Keratinocyte (primary cell): Measurements from ENCODE around the gene NRG3. TPM values are rescaled to one million over a fixed set of nuclear protein-coding genes. Genes with fewer than 3 reads are reported as not detected.

Experiments
- DNase-seq: peaks from one replicate; pipeline ENCODE4 v3.0.0-alpha.2; 2011; ENCODE audit warnings: low read depth, missing footprints, low spot score
- FAIRE-seq: peaks from 2 replicates; lab custom pipeline; 2011; peaks lifted over from hg19 to GRCh38; lab: Jason Lieb, UNC
- H2AFZ ChIP-seq: 2 replicates; pipeline ENCODE4 v1.6.0; 2012; ENCODE audit warnings: low read length, control low read depth, inconsistent platforms; ENCODE audit not compliant: control insufficient read depth
- H3K27ac ChIP-seq: 2 replicates; pipeline ENCODE4 v1.5.1; 2011; ENCODE audit warnings: low read length; ENCODE audit not compliant: control insufficient read depth, insufficient read depth
- H3K27me3 ChIP-seq: 3 replicates; pipeline ENCODE4 v1.6.0; 2011; ENCODE audit warnings: low read length; ENCODE audit not compliant: control insufficient read depth, insufficient read depth; ENCODE audit errors: extremely low read depth
- H3K36me3 ChIP-seq, 2 experiments: 2 replicates in 1 of 2; 3 replicates in 1 of 2; pipeline ENCODE4 v1.5.1; 2011; ENCODE audit warnings: low read length in 2 of 2, mild to moderate bottlenecking in 1 of 2; ENCODE audit not compliant: control insufficient read depth in 2 of 2, insufficient read depth in 2 of 2; ENCODE audit errors: extremely low read depth in 1 of 2
- H3K4me1 ChIP-seq: 3 replicates; pipeline ENCODE4 v1.5.1; 2011; ENCODE audit warnings: low read length; ENCODE audit not compliant: control insufficient read depth, insufficient read depth; ENCODE audit errors: extremely low read depth
- H3K4me2 ChIP-seq: 3 replicates; pipeline ENCODE4 v1.6.0; 2011; ENCODE audit warnings: low read depth, low read length; ENCODE audit not compliant: control insufficient read depth, insufficient read depth; ENCODE audit errors: extremely low read depth
- H3K4me3 ChIP-seq, 3 experiments: fragments of 200-600 bp in 1 of 3; sonication (generic) in 1 of 3; 2 replicates in 2 of 3; 3 replicates in 1 of 3; pipeline ENCODE4 v1.5.1; 2011 to 2016; ENCODE audit warnings: low read length in 3 of 3, mild to moderate bottlenecking in 3 of 3, control low read depth in 2 of 3, inconsistent platforms in 1 of 3, low read depth in 1 of 3, mixed read lengths in 1 of 3, mixed run types in 1 of 3, moderate library complexity in 1 of 3; ENCODE audit not compliant: control insufficient read depth in 2 of 3, insufficient read depth in 2 of 3; ENCODE audit errors: extremely low read depth in 1 of 3
- H3K79me2 ChIP-seq: 2 replicates; pipeline ENCODE4 v1.6.0; 2012; ENCODE audit warnings: low read length; ENCODE audit not compliant: control insufficient read depth, insufficient read depth
- H3K9ac ChIP-seq: 3 replicates; pipeline ENCODE4 v1.6.0; 2011; ENCODE audit warnings: low read length; ENCODE audit not compliant: control insufficient read depth, insufficient read depth; ENCODE audit errors: extremely low read depth
- H3K9me1 ChIP-seq: 3 replicates; pipeline ENCODE4 v1.6.0; 2011; ENCODE audit warnings: low read length; ENCODE audit not compliant: control insufficient read depth, insufficient read depth; ENCODE audit errors: extremely low read depth
- H3K9me3 ChIP-seq: 2 replicates; pipeline ENCODE4 v1.5.1; 2012; ENCODE audit warnings: low read depth, low read length; ENCODE audit not compliant: control insufficient read depth
- H4K20me1 ChIP-seq: 3 replicates; pipeline ENCODE4 v1.6.0; 2011; ENCODE audit warnings: low read length; ENCODE audit not compliant: control insufficient read depth, insufficient read depth; ENCODE audit errors: extremely low read depth
- EZH2 ChIP-seq: IDR thresholded peaks from one replicate; pipeline ENCODE4 v1.6.1; 2012; ENCODE audit warnings: inconsistent platforms, mild to moderate bottlenecking, low read length, moderate library complexity
- dilution Hi-C: fragments of 300-500 bp; cut with MboI; formaldehyde crosslinking; loops from one replicate; pipeline ENCODE4 v1.7.0; 2020; ENCODE audit warnings: low sequenced_read_pairs; ENCODE audit not compliant: extremely low pct_ligation_motif_present
- polyA plus RNA-seq, 5 experiments: library from polyadenylated mRNA; depleted of rRNA in 3 of 5; stranded (reverse) in 3 of 5; stranded (forward) in 1 of 5; unstranded in 1 of 5; fragments of >200 nt; gene quantifications; 1 replicate in 1 of 5; 2 replicates in 3 of 5; 3 replicates in 1 of 5; pipeline versions ENCODE4 v1.2.1 to v1.2.3, GENCODE V29; 2011 to 2012; ENCODE audit warnings: missing spikeins in 2 of 5, low read depth in 1 of 5, low replicate concordance in 1 of 5
- TF ChIP-seq, protein P1 (sequence below), 3 experiments: IDR thresholded peaks in 1 of 3; conservative IDR thresholded peaks in 1 of 3; optimal IDR thresholded peaks in 1 of 3; 2 replicates in 2 of 3; 3 replicates in 1 of 3; pipeline versions ENCODE3 to v1.5.1; 2011; ENCODE audit warnings: low read length in 3 of 3, mild to moderate bottlenecking in 3 of 3, moderate library complexity in 2 of 3, control low read depth in 1 of 3, inconsistent platforms in 1 of 3; ENCODE audit not compliant: insufficient read depth in 2 of 3; ENCODE audit errors: extremely low read depth in 1 of 3

Gene NRG3
- polyA plus RNA-seq, 1 donor (not counting 4 experiments of a cell fraction or from before 2014, with no cell fraction given): not detected

DNA sequence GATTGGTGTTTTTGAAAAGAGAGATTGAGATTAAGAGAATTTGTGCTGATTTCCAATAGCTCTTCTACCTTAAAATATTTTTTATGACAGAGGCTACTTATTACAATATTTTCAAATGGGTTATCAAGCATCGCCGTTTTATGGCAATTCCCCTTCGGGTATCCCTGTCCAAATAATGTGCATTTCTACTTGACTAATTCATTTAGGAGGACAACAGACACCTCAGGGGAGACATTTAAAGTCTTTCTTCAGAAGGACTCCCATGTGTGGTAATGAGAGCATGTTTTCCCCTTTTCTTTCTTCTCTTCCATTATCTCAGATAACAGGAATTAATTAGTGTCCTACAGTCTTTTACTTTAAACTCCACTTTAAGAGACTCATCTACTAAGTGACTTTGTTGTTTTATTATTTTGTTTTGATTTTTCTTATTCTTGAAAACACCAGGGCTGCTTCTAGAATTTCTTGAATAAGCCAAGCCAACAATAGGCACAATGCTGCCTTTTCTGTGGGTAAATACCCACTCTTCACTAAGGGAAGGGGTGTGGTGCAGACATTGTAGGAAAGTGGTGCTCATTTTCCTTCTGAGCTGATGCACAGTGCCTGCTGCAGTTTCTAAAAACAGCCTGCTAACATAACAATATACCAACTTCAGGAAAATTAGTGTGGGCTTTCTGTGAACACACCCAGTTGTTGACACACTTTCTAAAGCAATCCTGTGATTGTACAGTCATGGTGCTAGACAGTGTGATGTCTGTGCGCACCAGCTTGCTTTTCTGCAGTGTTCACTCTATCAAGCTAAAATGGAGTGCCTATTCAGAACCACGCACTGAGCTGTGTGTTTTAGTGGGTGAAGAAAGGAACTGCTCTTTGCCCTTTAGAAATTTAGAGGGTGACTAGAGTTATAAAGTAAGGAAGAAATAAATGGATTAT is 597.7 kb downstream of the NRG3 start:
- Histone ChIP-seq H3K36me3 (no peaks in the 10 kb centered on the region), H2AFZ (no peak overlapping the region), H3K9ac (no peak overlapping the region), H3K4me2 (no peak overlapping the region), H3K9me3 (no peaks in the 10 kb centered on the region), H3K9me1 (no peaks in the 10 kb centered on the region), H4K20me1 (no peaks in the 10 kb centered on the region), H3K27me3 (no peaks in the 10 kb centered on the region), H3K27ac (no peak overlapping the region), H3K79me2 (no peaks in the 10 kb centered on the region), H3K4me3 (no peak overlapping the region), H3K4me1 (no peaks in the 10 kb centered on the region)
- DNase-seq (no peak), FAIRE-seq (no peak)
- TF ChIP-seq EZH2: no peak
- TF ChIP-seq, protein P1, sequence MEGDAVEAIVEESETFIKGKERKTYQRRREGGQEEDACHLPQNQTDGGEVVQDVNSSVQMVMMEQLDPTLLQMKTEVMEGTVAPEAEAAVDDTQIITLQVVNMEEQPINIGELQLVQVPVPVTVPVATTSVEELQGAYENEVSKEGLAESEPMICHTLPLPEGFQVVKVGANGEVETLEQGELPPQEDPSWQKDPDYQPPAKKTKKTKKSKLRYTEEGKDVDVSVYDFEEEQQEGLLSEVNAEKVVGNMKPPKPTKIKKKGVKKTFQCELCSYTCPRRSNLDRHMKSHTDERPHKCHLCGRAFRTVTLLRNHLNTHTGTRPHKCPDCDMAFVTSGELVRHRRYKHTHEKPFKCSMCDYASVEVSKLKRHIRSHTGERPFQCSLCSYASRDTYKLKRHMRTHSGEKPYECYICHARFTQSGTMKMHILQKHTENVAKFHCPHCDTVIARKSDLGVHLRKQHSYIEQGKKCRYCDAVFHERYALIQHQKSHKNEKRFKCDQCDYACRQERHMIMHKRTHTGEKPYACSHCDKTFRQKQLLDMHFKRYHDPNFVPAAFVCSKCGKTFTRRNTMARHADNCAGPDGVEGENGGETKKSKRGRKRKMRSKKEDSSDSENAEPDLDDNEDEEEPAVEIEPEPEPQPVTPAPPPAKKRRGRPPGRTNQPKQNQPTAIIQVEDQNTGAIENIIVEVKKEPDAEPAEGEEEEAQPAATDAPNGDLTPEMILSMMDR (optimal IDR thresholded peaks at IDR 0.05 in 1 of 3, IDR thresholded peaks at IDR 0.05 in 1 of 3, conservative IDR thresholded peaks at IDR 0.05 in 1 of 3; ENCODE audit: extremely low read depth in 1 of 3, insufficient read depth in 2 of 3, low read length in 3 of 3): no peak
- dilution Hi-C loops: no loop called here

DNA sequence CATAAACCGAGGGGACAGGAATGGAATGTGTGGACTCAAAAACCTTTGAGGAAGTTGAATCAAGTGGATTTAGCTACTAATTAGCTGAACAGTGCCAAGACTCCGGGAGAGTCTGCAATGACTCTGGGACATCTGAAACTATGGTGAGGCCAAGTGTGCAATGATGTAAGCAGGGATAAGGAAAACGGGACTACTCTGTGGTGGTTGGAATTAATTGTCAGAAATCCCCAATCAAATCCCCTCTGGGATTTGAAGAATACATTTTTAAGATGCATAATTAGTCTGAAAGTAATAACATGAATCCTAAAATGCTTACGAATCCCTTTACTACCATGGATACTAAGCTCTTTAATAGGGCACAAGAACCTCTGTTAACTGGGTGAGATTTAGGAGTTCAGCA is 602.8 kb downstream of the NRG3 start:
- H3K9ac ChIP-seq: no peak overlapping the region
- no peaks in the 10 kb centered on the region for H3K79me2 ChIP-seq
- no peak for TF ChIP-seq EZH2
- TF ChIP-seq, protein P1 (optimal IDR thresholded peaks at IDR 0.05 in 1 of 3, IDR thresholded peaks at IDR 0.05 in 1 of 3, conservative IDR thresholded peaks at IDR 0.05 in 1 of 3; ENCODE audit: extremely low read depth in 1 of 3, insufficient read depth in 2 of 3, low read length in 3 of 3): no peak
- H3K36me3 ChIP-seq: no peaks in the 10 kb centered on the region
- FAIRE-seq (no peak), DNase-seq (no peak)
- no peaks in the 10 kb centered on the region for H4K20me1 ChIP-seq
- no peak overlapping the region for H3K4me2 ChIP-seq
- no peaks in the 10 kb centered on the region for H3K27me3 ChIP-seq
- H3K27ac ChIP-seq: no peak overlapping the region
- H3K9me3 ChIP-seq: no peaks in the 10 kb centered on the region
- H3K9me1 ChIP-seq: no peaks in the 10 kb centered on the region
- H3K4me1 ChIP-seq: no peaks in the 10 kb centered on the region
- H2AFZ ChIP-seq: no peak overlapping the region
- H3K4me3 ChIP-seq: no peak overlapping the region
- dilution Hi-C loops: no loop called here
